ENCODE data around the gene TESK2. TPM values are rescaled to one million over a fixed set of nuclear protein-coding genes. Genes with fewer than 3 reads are reported as not detected.

TESK2 gene
- total and polyA plus RNA-seq, 2 of the 8 experiments (the other 6 are each of a cell fraction or from before 2014, with no cell fraction given), result 10.8 to 12.6 TPM

DNA sequence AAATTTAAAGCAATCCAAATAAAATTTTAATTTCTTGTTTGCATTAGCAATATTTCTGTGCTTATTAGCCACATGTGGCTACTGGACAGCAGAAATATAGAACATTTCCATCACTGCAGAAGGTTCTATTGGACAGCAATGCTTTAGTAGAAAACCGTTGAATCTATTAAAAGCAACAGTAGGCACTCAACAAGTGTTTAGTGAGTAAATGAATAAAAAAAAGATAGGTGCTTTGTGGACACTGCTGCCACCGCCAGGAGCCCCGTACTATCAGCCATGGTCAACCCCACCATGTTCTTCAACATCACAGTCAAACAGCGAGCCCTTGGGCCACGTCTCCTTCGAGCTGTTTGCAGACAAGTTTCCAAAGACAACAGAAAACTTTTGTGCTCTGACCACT lies 76.2 kb downstream of the TESK2 start:
- H2BK120ac ChIP-seq (replicated peaks; ENCODE audit: low read depth, low read length), result no peak overlapping the region
- H3K4me3 ChIP-seq (ENCODE audit: extremely low read depth in 1 of 4, insufficient read depth in 2 of 4, low read depth in 3 of 4, low read length in 4 of 4), result no peak overlapping the region
- H3K36me3 ChIP-seq (ENCODE audit: control insufficient read depth in 2 of 4, insufficient read depth in 4 of 4, low read length in 3 of 4), result no peaks in the 10 kb centered on the region
- no peaks in the 10 kb centered on the region for H3K23me2 ChIP-seq (ENCODE audit: low read depth, low read length)
- H3K4me1 ChIP-seq (replicated peaks in 1 of 4; ENCODE audit: control insufficient read depth in 3 of 4, insufficient read depth in 4 of 4, low read length in 3 of 4), result no peaks in the 10 kb centered on the region
- H3K14ac ChIP-seq (ENCODE audit: insufficient read length), result no peak overlapping the region
- no peak overlapping the region for H2BK20ac ChIP-seq (ENCODE audit: low read length)
- no peaks in the 10 kb centered on the region for H3K27me3 ChIP-seq (replicated peaks in 1 of 4; ENCODE audit: control insufficient read depth in 3 of 4, extremely low read depth in 1 of 4, insufficient read depth in 3 of 4, low read length in 3 of 4)
- H4K5ac ChIP-seq (ENCODE audit: insufficient read length, low read depth, low read length), result no peak overlapping the region
- H2AFZ ChIP-seq (ENCODE audit: low read length), result no peak overlapping the region
- CTCF ChIA-PET (ENCODE audit: partially characterized antibody), result interaction anchor here (1.1 to 1.2 kb wide), 2 partner anchors 10 to 55 kb away, joined by 3 read pairs; no protein-coding TSS in a partner anchor
- no peak overlapping the region for H2AK5ac ChIP-seq (ENCODE audit: low read depth, low read length)
- 80% methylated on average over 6 of the region's 6 CpGs; no CpG with 5 or more reads in 1 of the 2 experiments for WGBS, 2 experiments (ENCODE audit: extremely low coverage in 1 of 2, insufficient coverage in 1 of 2, insufficient read length in 1 of 2, insufficient replicate concordance in 2 of 2, low coverage in 1 of 2, low lambda C conversion rate in 2 of 2, missing lambda C conversion rate in 1 of 2)
- no peak for TF ChIP-seq SIRT6 (IDR thresholded peaks at IDR 0.05; ENCODE audit: low read length)
- TF ChIP-seq RXRA (IDR thresholded peaks at IDR 0.05; ENCODE audit: insufficient read depth, low read depth, low read length), result no peak
- no peak for TF ChIP-seq KDM5A (IDR thresholded peaks at IDR 0.05; ENCODE audit: low read length)
- TF ChIP-seq ZNF274 (IDR thresholded peaks at IDR 0.05; ENCODE audit: borderline replicate concordance, extremely low read depth, low read length), result no peak
- TF ChIP-seq TEAD4 (IDR thresholded peaks at IDR 0.05; ENCODE audit: low read depth, low read length), result no peak
- TF ChIP-seq SP4 (IDR thresholded peaks at IDR 0.05; ENCODE audit: low read length), result no peak
- POLR2A ChIA-PET (ENCODE audit: partially characterized antibody), result no interaction called here
- H3K9me3 ChIP-seq (ENCODE audit: insufficient read depth in 2 of 2, low read depth in 1 of 2, low read length in 1 of 2), result no peaks in the 10 kb centered on the region
- no peak overlapping the region for H4K91ac ChIP-seq (replicated peaks; ENCODE audit: insufficient read length, low read length)
- H3K23ac ChIP-seq (ENCODE audit: insufficient read length), result no peak overlapping the region
- no peaks in the 10 kb centered on the region for H3K79me2 ChIP-seq (ENCODE audit: control insufficient read depth in 1 of 2, insufficient read depth in 2 of 2, low read length in 2 of 2)
- no peak for DNase-seq (ENCODE audit: low read depth in 1 of 2, low spot score in 2 of 2)
- no peak overlapping the region for H3K18ac ChIP-seq (ENCODE audit: extremely low read depth, low read length)
- H3K56ac ChIP-seq (replicated peaks; ENCODE audit: insufficient read length, low read depth, low read length), result no peak overlapping the region
- no peaks in the 10 kb centered on the region for H4K20me1 ChIP-seq (replicated peaks in 1 of 2; ENCODE audit: control insufficient read depth in 1 of 2, insufficient read depth in 2 of 2, low read length in 2 of 2)
- H3K9ac ChIP-seq (replicated peaks in 1 of 4; ENCODE audit: extremely low read depth in 1 of 4, low read depth in 3 of 4, low read length in 3 of 4), result no peak overlapping the region
- H4K8ac ChIP-seq (ENCODE audit: extremely low read depth, insufficient read depth, low read length), result no peak overlapping the region
- FAIRE-seq, result no peak
- H3K4me2 ChIP-seq (ENCODE audit: insufficient read depth in 1 of 2, low read depth in 2 of 2, low read length in 2 of 2), result no peak overlapping the region
- H2BK5ac ChIP-seq (ENCODE audit: low read depth, low read length), result no peak overlapping the region
- no peaks in the 10 kb centered on the region for H3K79me1 ChIP-seq (ENCODE audit: low read depth, low read length)
- no peak overlapping the region for H3K27ac ChIP-seq (ENCODE audit: low read depth, low read length)
- no peak overlapping the region for H2BK15ac ChIP-seq (ENCODE audit: low read length)
- no peak overlapping the region for H2BK12ac ChIP-seq (ENCODE audit: low read depth, low read length)
- H3K4ac ChIP-seq (replicated peaks; ENCODE audit: insufficient read length, low read depth, low read length), result no peak overlapping the region
